Endodermal cell (in vitro differentiated cells): ENCODE data around the gene ATXN1L. TPM values are rescaled to one million over a fixed set of nuclear protein-coding genes. Genes with fewer than 3 reads are reported as not detected.

Experiments used
- DNase-seq: peaks from one replicate; pipeline ENCODE4 v3.0.0-alpha.2; 2017
- H3K27ac ChIP-seq: 2 replicates; pipeline ENCODE4 v1.5.1; 2013; ENCODE audit warnings: mild to moderate bottlenecking, low read depth, low read length, moderate library complexity
- H3K27me3 ChIP-seq: 2 replicates; pipeline ENCODE4 v1.6.1; 2013; ENCODE audit warnings: mild to moderate bottlenecking, low read length, moderate library complexity; ENCODE audit not compliant: insufficient read depth, control insufficient read depth, poor library complexity, severe bottlenecking
- H3K36me3 ChIP-seq: 2 replicates; pipeline ENCODE4 v1.7.0; 2013; ENCODE audit warnings: mild to moderate bottlenecking, low read length, moderate library complexity; ENCODE audit not compliant: control insufficient read depth, insufficient read depth
- H3K4me1 ChIP-seq: one replicate; pipeline ENCODE4 v1.7.0; 2013; ENCODE audit warnings: low read length; ENCODE audit not compliant: control insufficient read depth, insufficient read depth
- H3K4me3 ChIP-seq: 2 replicates; pipeline ENCODE4 v1.5.1; 2013; ENCODE audit warnings: mild to moderate bottlenecking, low read length, moderate library complexity
- H3K9ac ChIP-seq: 2 replicates; pipeline ENCODE4 v1.6.1; 2013; ENCODE audit warnings: mild to moderate bottlenecking, low read length, moderate library complexity; ENCODE audit not compliant: poor library complexity, severe bottlenecking; ENCODE audit errors: extremely low read depth
- H3K9me3 ChIP-seq: 2 replicates; pipeline ENCODE4 v1.6.1; 2013; ENCODE audit warnings: mild to moderate bottlenecking, low read length, moderate library complexity; ENCODE audit not compliant: control insufficient read depth
- H3K27ac Mint-ChIP-seq: 2 replicates; pipeline ENCODE4 v1.8.0; 2020; ENCODE audit warnings: mixed read lengths
- H3K27me3 Mint-ChIP-seq: 2 replicates; pipeline ENCODE4 v1.8.0; 2021; ENCODE audit warnings: mild to moderate bottlenecking, mixed read lengths; ENCODE audit not compliant: insufficient read depth
- H3K36me3 Mint-ChIP-seq: 2 replicates; pipeline ENCODE4 v1.8.0; 2020; ENCODE audit warnings: low read depth, mixed read lengths
- H3K4me1 Mint-ChIP-seq: 2 replicates; pipeline ENCODE4 v1.8.0; 2020; ENCODE audit warnings: mixed read lengths
- H3K4me3 Mint-ChIP-seq: 2 replicates; pipeline ENCODE4 v1.8.0; 2020; ENCODE audit warnings: mild to moderate bottlenecking, moderate library complexity, mixed read lengths
- H3K9me3 Mint-ChIP-seq: 2 replicates; pipeline ENCODE4 v1.8.0; 2020; ENCODE audit warnings: mild to moderate bottlenecking, mixed read lengths
- CTCF ChIP-seq: fragments of 200-600 bp; sonication (generic); conservative IDR thresholded peaks from 2 replicates; pipeline ENCODE4 v1.5.0; 2021; ENCODE audit warnings: antibody characterized with exemption, mild to moderate bottlenecking
- WGBS, 2 experiments: methylation state at CpG; one replicate each; pipeline versions ENCODE4 v1.1.5 to v1.1.7; 2013; ENCODE audit warnings: missing lambda C conversion rate in 2 of 2, mixed read lengths in 1 of 2; ENCODE audit not compliant: insufficient coverage in 1 of 2, insufficient read length in 1 of 2; 5-methylcytosine and 5-hydroxymethylcytosine counted together
- total RNA-seq, 2 donors: library from RNA; stranded (reverse); fragmentation: NEBNext Ultra II Directional in 1 of 2; extraction: Animal tissue kit (Norgen Biotek cat#: 25700) in 1 of 2; gene quantifications; 2 replicates in 1 of 2; 3 replicates in 1 of 2; pipeline ENCODE4 v1.2.1, GENCODE V29; 2021

The ATXN1L gene
- total RNA-seq, 2 donors from 2014 or later, result 28.9 to 30.7 TPM

GRCh38 chr16:71848622-71849021, 2.8 kb downstream of the ATXN1L start:
- no peaks in the 10 kb centered on the region for H3K27me3 Mint-ChIP-seq
- H3K9me3 Mint-ChIP-seq, result no peaks in the 10 kb centered on the region
- Histone ChIP-seq H3K4me1 (peaks cover 6% of the 10 kb centered on the region), H3K36me3 (peaks cover 58% of the 10 kb centered on the region), H3K9ac (no peak overlapping the region), H3K9me3 (no peaks in the 10 kb centered on the region), H3K4me3 (no peak overlapping the region), H3K27ac (no peak overlapping the region), H3K27me3 (no peaks in the 10 kb centered on the region)
- H3K4me3 Mint-ChIP-seq, result no peak overlapping the region
- DNase-seq, result no peak
- peaks cover 37% of the 10 kb centered on the region for H3K36me3 Mint-ChIP-seq
- 96 to 100% methylated on average over 6 of the region's 6 CpGs for WGBS, 2 experiments
- H3K27ac Mint-ChIP-seq, result no peak overlapping the region
- H3K4me1 Mint-ChIP-seq, result peaks cover 16% of the 10 kb centered on the region
- TF ChIP-seq CTCF, result no peak

GRCh38 chr16:71851746-71852145, 6.0 kb downstream of the ATXN1L start:
- H3K9me3 Mint-ChIP-seq, result no peaks in the 10 kb centered on the region
- H3K4me1 Mint-ChIP-seq, result peaks cover 17% of the 10 kb centered on the region
- Histone ChIP-seq H3K4me1 (peaks cover 6% of the 10 kb centered on the region), H3K9me3 (no peaks in the 10 kb centered on the region), H3K27me3 (no peaks in the 10 kb centered on the region), H3K36me3 (peaks cover 69% of the 10 kb centered on the region), H3K27ac (no peak overlapping the region), H3K4me3 (no peak overlapping the region), H3K9ac (no peak overlapping the region)
- WGBS, 2 experiments, result 94 to 98% methylated on average over 2 to 8 of the region's 8 CpGs
- no peaks in the 10 kb centered on the region for H3K27me3 Mint-ChIP-seq
- H3K36me3 Mint-ChIP-seq, result peaks cover 44% of the 10 kb centered on the region
- H3K27ac Mint-ChIP-seq, result no peak overlapping the region
- no peak for TF ChIP-seq CTCF
- DNase-seq, result no peak
- no peak overlapping the region for H3K4me3 Mint-ChIP-seq

- no peak overlapping the region for H3K4me3 Mint-ChIP-seq
- DNase-seq, result no peak
- peaks cover 13% of the 10 kb centered on the region for H3K4me1 Mint-ChIP-seq
- no peak for TF ChIP-seq CTCF
- H3K9ac ChIP-seq, result no peak overlapping the region
- H3K4me1 ChIP-seq, result peaks cover 4% of the 10 kb centered on the region
- H3K4me3 ChIP-seq, result no peak overlapping the region
- 92% methylated on average over 3 of the region's 3 CpGs; no CpG with 5 or more reads in 1 of the 2 experiments for WGBS, 2 experiments
- no peaks in the 10 kb centered on the region for H3K9me3 Mint-ChIP-seq
- H3K27me3 Mint-ChIP-seq, result no peaks in the 10 kb centered on the region
- H3K9me3 ChIP-seq, result no peaks in the 10 kb centered on the region
- H3K36me3 ChIP-seq, result peaks cover 69% of the 10 kb centered on the region
- H3K27ac ChIP-seq, result no peak overlapping the region
- no peak overlapping the region for H3K27ac Mint-ChIP-seq
- no peaks in the 10 kb centered on the region for H3K27me3 ChIP-seq
- peaks cover 44% of the 10 kb centered on the region for H3K36me3 Mint-ChIP-seq
Observed at GRCh38 chr16:71852158-71852557, 6.4 kb downstream of the ATXN1L start.
